Activated CD4-positive, alpha-beta T cell treated with anti-CD3 and anti-CD28 coated beads, Interleukin-2, amount 50 U/mL, for 48 hours (primary cell): Measurements from ENCODE around the gene IGFLR1.
"Not testable (repeated sequence)": the region's sequence is repeated elsewhere in the genome, so short reads cannot be mapped to it uniquely, and the experiment has no call there.

Experiments
- DNase-seq, 2 experiments: peaks; one replicate each; pipeline ENCODE4 v3.0.0-alpha.2; 2020

The IGFLR1 gene

GRCh38 chr19:35777086-35777841 lies 35.0 kb upstream of the IGFLR1 start:
- DNase-seq, result no peak

- DNase-seq, result no peak
Measured at GRCh38 chr19:35776102-35776788, 34.0 kb upstream of the IGFLR1 start.

GRCh38 chr19:35775298-35776101 lies 33.2 kb upstream of the IGFLR1 start, which contains the start of gene ARHGAP33:
Gene ARHGAP33, plus strand, starts transcription at chr19:35775564. Its CDS starts 95 bp downstream, at chr19:35775659.
- DNase-seq, result peak; percentile 100

GRCh38 chr19:35775046-35775297 lies 32.7 kb upstream of the IGFLR1 start:
- DNase-seq, result no peak

- DNase-seq, result no peak
Measured at GRCh38 chr19:35774274-35775045, 32.2 kb upstream of the IGFLR1 start.

- no peak for DNase-seq
Measured at GRCh38 chr19:35773020-35773806, 31.0 kb upstream of the IGFLR1 start.

GRCh38 chr19:35772362-35772761 lies 30.1 kb upstream of the IGFLR1 start:
- DNase-seq, result not testable (repeated sequence)

GRCh38 chr19:35768082-35768421 lies 25.8 kb upstream of the IGFLR1 start:
- DNase-seq, result no peak

- DNase-seq, result no peak
Measured at GRCh38 chr19:35767288-35768081, 25.2 kb upstream of the IGFLR1 start.

- DNase-seq, result no peak
Measured at GRCh38 chr19:35766571-35767104, 24.4 kb upstream of the IGFLR1 start.

GRCh38 chr19:35764432-35765315 lies 22.4 kb upstream of the IGFLR1 start:
- DNase-seq, result no peak

- DNase-seq, result no peak
Measured at GRCh38 chr19:35760711-35761349, 18.6 kb upstream of the IGFLR1 start.

- no peak for DNase-seq
Measured at GRCh38 chr19:35759697-35760096, 17.4 kb upstream of the IGFLR1 start.

- peak; percentile 98 to 99 for DNase-seq
Measured at GRCh38 chr19:35757749-35758608, 15.7 kb upstream of the IGFLR1 start, which contains the start of gene PROSER3. Gene PROSER3, plus strand, starts transcription at chr19:35758176. Its CDS starts 40 bp downstream, at chr19:35758216.

- DNase-seq, result peak; percentile 31 to 47
Measured at GRCh38 chr19:35757231-35757748, 15.0 kb upstream of the IGFLR1 start.

GRCh38 chr19:35756377-35757230 lies 14.4 kb upstream of the IGFLR1 start, which contains the start of gene HSPB6:
Gene HSPB6, minus strand, starts transcription at chr19:35757029. Its CDS starts 21 bp downstream, at chr19:35757008.
- no peak for DNase-seq
